Measurements from ENCODE around the gene KCNG2. TPM values are rescaled to one million over a fixed set of nuclear protein-coding genes. Genes with fewer than 3 reads are reported as not detected.
A peak's percentile ranks its signal among the peaks of the same experiment; 100 is the strongest.

KCNG2 gene
- total RNA-seq, 1 donor from 2014 or later, result not detected

GRCh38 chr18:79857082-79857671 lies 59.4 kb downstream of the KCNG2 start:
- no peaks in the 10 kb centered on the region for H3K36me3 ChIP-seq
- Mint-ChIP-seq H3K4me3 (peak overlapping the region; percentile 64), H3K4me1 (peaks cover 8% of the 10 kb centered on the region), H3K27ac (peak overlapping the region; percentile 67), H3K27me3 (ENCODE audit: insufficient read depth, low read depth) (peaks cover 7% of the 10 kb centered on the region), H3K36me3 (no peaks in the 10 kb centered on the region), H3K9me3 (peaks cover 14% of the 10 kb centered on the region)
- H3F3A ChIP-seq (ENCODE audit: low read depth), result peaks cover 13% of the 10 kb centered on the region
- H2AFZ ChIP-seq (replicated peaks), result no peak overlapping the region
- H3K4me3 ChIP-seq, result no peak overlapping the region
- no peaks in the 10 kb centered on the region for H3K79me2 ChIP-seq (ENCODE audit: low read depth)
- H3K27ac ChIP-seq, result no peak overlapping the region
- H3K27me3 ChIP-seq, result peaks cover 58% of the 10 kb centered on the region
- no peaks in the 10 kb centered on the region for H3K4me1 ChIP-seq
- H3K9ac ChIP-seq, result no peak overlapping the region
- peak overlapping the region; percentile 58 for H3K4me2 ChIP-seq
- DNase-seq (ENCODE audit: low spot score), result no peak
- TF ChIP-seq CTCF (IDR thresholded peaks at IDR 0.05) (no peak), EZH2phosphoT487 (IDR thresholded peaks at IDR 0.05) (no peak), EZH2 (IDR thresholded peaks at IDR 0.05) (no peak)
- H3K9me3 ChIP-seq (ENCODE audit: low read depth), result no peaks in the 10 kb centered on the region
- no peaks in the 10 kb centered on the region for H4K20me1 ChIP-seq (ENCODE audit: low read depth)

GRCh38 chr18:79859314-79859713 lies 61.6 kb downstream of the KCNG2 start:
- Histone ChIP-seq H3K27ac (no peak overlapping the region), H3K4me2 (no peak overlapping the region), H3F3A (ENCODE audit: low read depth) (peaks cover 13% of the 10 kb centered on the region), H3K4me1 (no peaks in the 10 kb centered on the region), H2AFZ (replicated peaks) (no peak overlapping the region), H3K4me3 (no peak overlapping the region), H3K9me3 (ENCODE audit: low read depth) (no peaks in the 10 kb centered on the region), H4K20me1 (ENCODE audit: low read depth) (no peaks in the 10 kb centered on the region), H3K79me2 (ENCODE audit: low read depth) (no peaks in the 10 kb centered on the region), H3K36me3 (no peaks in the 10 kb centered on the region), H3K9ac (no peak overlapping the region), H3K27me3 (peaks cover 63% of the 10 kb centered on the region)
- H3K4me3 Mint-ChIP-seq, result no peak overlapping the region
- no peaks in the 10 kb centered on the region for H3K36me3 Mint-ChIP-seq
- DNase-seq (ENCODE audit: low spot score), result no peak
- peaks cover 18% of the 10 kb centered on the region for H3K9me3 Mint-ChIP-seq
- peaks cover 2% of the 10 kb centered on the region for H3K27me3 Mint-ChIP-seq (ENCODE audit: insufficient read depth, low read depth)
- H3K4me1 Mint-ChIP-seq, result peaks cover 8% of the 10 kb centered on the region
- no peak for TF ChIP-seq EZH2phosphoT487 (IDR thresholded peaks at IDR 0.05)
- no peak for TF ChIP-seq CTCF (IDR thresholded peaks at IDR 0.05)
- TF ChIP-seq EZH2 (IDR thresholded peaks at IDR 0.05), result no peak
- H3K27ac Mint-ChIP-seq, result no peak overlapping the region

DNA sequence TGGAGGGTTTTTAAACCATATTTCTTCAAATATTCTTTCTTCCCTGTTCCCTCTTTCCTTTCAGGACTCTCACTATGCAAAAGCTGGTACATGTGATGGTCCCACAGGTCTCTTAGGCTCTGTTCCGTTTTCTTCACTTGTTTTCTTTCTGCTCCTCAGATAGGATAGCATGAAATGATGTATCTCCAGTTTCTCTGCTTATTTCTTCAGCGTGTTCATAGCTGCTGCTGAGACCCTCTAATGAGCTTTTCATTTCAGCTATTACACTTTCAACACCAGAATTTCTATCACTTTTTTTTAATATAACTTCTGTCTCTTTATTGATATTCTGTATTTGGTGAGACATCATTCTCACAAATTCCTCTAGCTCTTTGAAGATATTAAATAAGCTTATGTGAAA lies 63.9 kb downstream of the KCNG2 start:
- peaks cover 18% of the 10 kb centered on the region for H3K9me3 Mint-ChIP-seq
- H3K36me3 ChIP-seq, result no peaks in the 10 kb centered on the region
- peaks cover 50% of the 10 kb centered on the region for H3K27me3 ChIP-seq
- peaks cover 9% of the 10 kb centered on the region for H3F3A ChIP-seq (ENCODE audit: low read depth)
- no peak overlapping the region for H3K27ac ChIP-seq
- H3K4me1 Mint-ChIP-seq, result peaks cover 8% of the 10 kb centered on the region
- DNase-seq (ENCODE audit: low spot score), result no peak
- no peak overlapping the region for H2AFZ ChIP-seq (replicated peaks)
- H4K20me1 ChIP-seq (ENCODE audit: low read depth), result no peaks in the 10 kb centered on the region
- no peak overlapping the region for H3K27ac Mint-ChIP-seq
- H3K27me3 Mint-ChIP-seq (ENCODE audit: insufficient read depth, low read depth), result peaks cover 2% of the 10 kb centered on the region
- no peak overlapping the region for H3K4me3 Mint-ChIP-seq
- H3K4me2 ChIP-seq, result no peak overlapping the region
- no peak for TF ChIP-seq CTCF (IDR thresholded peaks at IDR 0.05)
- TF ChIP-seq EZH2 (IDR thresholded peaks at IDR 0.05), result no peak
- TF ChIP-seq EZH2phosphoT487 (IDR thresholded peaks at IDR 0.05), result no peak
- H3K36me3 Mint-ChIP-seq, result no peaks in the 10 kb centered on the region
- no peak overlapping the region for H3K4me3 ChIP-seq
- H3K4me1 ChIP-seq, result no peaks in the 10 kb centered on the region
- H3K9me3 ChIP-seq (ENCODE audit: low read depth), result no peaks in the 10 kb centered on the region
- H3K79me2 ChIP-seq (ENCODE audit: low read depth), result no peaks in the 10 kb centered on the region
- H3K9ac ChIP-seq, result no peak overlapping the region

Data from neural progenitor cell (in vitro differentiated cells).